Epithelial cell of umbilical artery (primary cell): Measurements from ENCODE around the gene ZNF626. TPM values are rescaled to one million over a fixed set of nuclear protein-coding genes. Genes with fewer than 3 reads are reported as not detected.

Experiments
- total RNA-seq: library from RNA; depleted of rRNA; stranded (reverse); fragments of >200 nt; gene quantifications from 2 replicates; pipeline ENCODE4 v1.2.3, GENCODE V29; 2014

Gene ZNF626
- 12.3 and 13.2 TPM in 2 replicates for total RNA-seq

DNA sequence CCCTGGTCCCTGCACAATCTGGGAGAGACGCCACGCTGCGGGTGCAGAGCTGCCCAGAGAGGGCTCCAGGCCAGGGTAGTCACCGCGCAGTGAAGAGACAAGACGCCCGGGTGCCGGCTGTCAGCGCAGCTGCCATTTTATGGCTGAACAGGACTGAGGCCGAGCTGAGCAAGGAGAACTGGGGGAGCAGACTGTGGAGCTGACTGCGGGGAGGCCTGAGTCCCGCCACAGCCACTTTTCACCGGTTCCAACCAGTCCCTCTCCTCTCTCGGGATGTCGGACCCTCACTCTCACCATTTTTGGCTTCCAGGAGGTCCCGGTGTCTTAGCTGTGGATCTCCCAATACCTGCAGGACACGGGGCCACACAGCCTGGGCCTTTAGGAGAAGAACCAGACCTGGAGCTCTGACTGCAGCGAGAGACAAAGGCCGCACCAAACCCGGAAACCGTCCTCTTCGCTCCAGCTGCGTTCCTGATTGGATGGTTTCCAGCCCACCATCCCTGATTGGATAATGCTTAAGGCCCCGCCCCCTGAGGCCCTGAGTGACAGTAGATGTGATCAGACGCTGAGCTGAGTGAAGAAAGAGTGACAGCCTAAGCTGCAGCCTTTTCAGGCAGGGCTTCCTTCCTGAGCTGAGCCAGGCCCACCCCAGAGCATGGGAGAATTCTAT is at the start of gene ZNF626:
Gene ZNF626 (minus strand): TSS at position 422 of the 670 bp plus-strand sequence. CDS start 125 bp downstream, at position 297.

Other genes with a start within 250 kb of the ZNF626 start
- gene ZNF737, start 95.8 kb downstream of the ZNF626 start, total RNA-seq, result 6.8 and 7.1 TPM in 2 replicates
- 2.3 and 4.3 TPM in 2 replicates for gene ZNF66, start 114.7 kb upstream of the ZNF626 start, total RNA-seq